Neuronal stem cell (in vitro differentiated cells): ENCODE measurements around the gene FUT7.

Experiments used
- DNase-seq: peaks from one replicate; pipeline ENCODE4 v3.0.0-alpha.2; 2013; ENCODE audit warnings: low spot score
- H2AFZ ChIP-seq: one replicate; pipeline ENCODE4 v1.6.1; 2013; ENCODE audit warnings: mild to moderate bottlenecking, low read length, inconsistent platforms
- H2AK5ac ChIP-seq: 2 replicates; pipeline ENCODE4 v1.6.1; 2013; ENCODE audit warnings: low read depth, mild to moderate bottlenecking, inconsistent platforms, low read length, moderate library complexity, mixed read lengths
- H2BK120ac ChIP-seq: 2 replicates; pipeline ENCODE4 v1.6.1; 2013; ENCODE audit warnings: low read depth, mild to moderate bottlenecking, inconsistent platforms, low read length, moderate library complexity, mixed read lengths
- H2BK12ac ChIP-seq: one replicate; pipeline ENCODE4 v1.6.1; 2013; ENCODE audit warnings: low read length, inconsistent platforms
- H2BK15ac ChIP-seq: 2 replicates; pipeline ENCODE4 v1.6.1; 2013; ENCODE audit warnings: mild to moderate bottlenecking, low read length, inconsistent platforms, mixed read lengths
- H2BK5ac ChIP-seq: one replicate; pipeline ENCODE4 v1.6.1; 2013; ENCODE audit warnings: inconsistent platforms, mild to moderate bottlenecking, low read length, moderate library complexity
- H3K14ac ChIP-seq: one replicate; pipeline ENCODE4 v1.6.1; 2013; ENCODE audit warnings: low read length, inconsistent platforms
- H3K18ac ChIP-seq: 2 replicates; pipeline ENCODE4 v1.6.1; 2013; ENCODE audit warnings: low read length, inconsistent platforms
- H3K23ac ChIP-seq: 2 replicates; pipeline ENCODE4 v1.6.1; 2013; ENCODE audit warnings: low read depth, mild to moderate bottlenecking, mixed read lengths, low read length, inconsistent platforms; ENCODE audit not compliant: poor library complexity
- H3K27ac ChIP-seq: replicated peaks from 3 replicates; pipeline ENCODE4 v1.5.1; 2013; ENCODE audit warnings: low read length, inconsistent platforms
- H3K27me3 ChIP-seq, 3 experiments: 2 replicates each; pipeline ENCODE4 v1.6.1; 2013; ENCODE audit warnings: low read length in 3 of 3, mild to moderate bottlenecking in 2 of 3, inconsistent platforms in 1 of 3, low read depth in 1 of 3, mixed read lengths in 1 of 3, moderate library complexity in 1 of 3; ENCODE audit not compliant: control insufficient read depth in 3 of 3, insufficient read depth in 3 of 3
- H3K36me3 ChIP-seq, 2 donors: replicated peaks in 1 of 2; 2 replicates each; pipeline ENCODE4 v1.6.1; 2013; ENCODE audit warnings: low read length in 2 of 2; ENCODE audit not compliant: control insufficient read depth in 2 of 2, insufficient read depth in 2 of 2
- H3K4ac ChIP-seq: 2 replicates; pipeline ENCODE4 v1.6.1; 2013; ENCODE audit warnings: inconsistent platforms, mild to moderate bottlenecking, low read length, moderate library complexity
- H3K4me1 ChIP-seq, 2 donors: 1 replicate in 1 of 2; 2 replicates in 1 of 2; pipeline ENCODE4 v1.6.1; 2013; ENCODE audit warnings: low read length in 2 of 2, low read depth in 1 of 2; ENCODE audit not compliant: control insufficient read depth in 2 of 2, insufficient read depth in 1 of 2
- H3K4me2 ChIP-seq: one replicate; pipeline ENCODE4 v1.6.1; 2013; ENCODE audit warnings: mild to moderate bottlenecking, low read length, inconsistent platforms; ENCODE audit not compliant: insufficient read depth, poor library complexity, severe bottlenecking
- H3K4me3 ChIP-seq, 2 donors: 2 replicates each; pipeline ENCODE4 v1.5.1; 2013; ENCODE audit warnings: low read length in 2 of 2, mild to moderate bottlenecking in 2 of 2, inconsistent platforms in 1 of 2, moderate library complexity in 1 of 2
- H3K79me1 ChIP-seq: one replicate; pipeline ENCODE4 v1.6.1; 2013; ENCODE audit warnings: low read depth, mild to moderate bottlenecking, inconsistent platforms, low read length, moderate library complexity
- H3K9ac ChIP-seq: one replicate; pipeline ENCODE4 v1.6.1; 2013; ENCODE audit warnings: mild to moderate bottlenecking, low read depth, low read length, inconsistent platforms; ENCODE audit not compliant: poor library complexity
- H3K9me3 ChIP-seq, 2 donors: replicated peaks in 1 of 2; 2 replicates each; pipeline versions ENCODE3 to v1.6.1; 2013; ENCODE audit warnings: low read length in 2 of 2, mild to moderate bottlenecking in 2 of 2, inconsistent platforms in 1 of 2, low read depth in 1 of 2, mixed read lengths in 1 of 2, moderate library complexity in 1 of 2; ENCODE audit not compliant: control insufficient read depth in 2 of 2, insufficient read depth in 1 of 2
- H4K8ac ChIP-seq: one replicate; pipeline ENCODE4 v1.6.1; 2013; ENCODE audit warnings: low read depth, mild to moderate bottlenecking, inconsistent platforms, low read length, moderate library complexity
- H4K91ac ChIP-seq: one replicate; pipeline ENCODE4 v1.6.1; 2013; ENCODE audit warnings: low read length, low read depth, mild to moderate bottlenecking, inconsistent platforms; ENCODE audit not compliant: poor library complexity
- WGBS, 2 donors: extraction: QIAGEN DNeasy Blood & Tissue Kit; methylation state at CpG; one replicate each; pipeline ENCODE4 v1.1.7; 2013; ENCODE audit warnings: missing lambda C conversion rate in 2 of 2, mixed read lengths in 1 of 2; ENCODE audit not compliant: insufficient read length in 2 of 2, insufficient replicate concordance in 1 of 2; ENCODE audit errors: extremely low coverage in 2 of 2; 5-methylcytosine and 5-hydroxymethylcytosine counted together

Gene FUT7

GRCh38 chr9:137044502-137045177, 12.8 kb upstream of the FUT7 start:
- Histone ChIP-seq H3K14ac (no peak overlapping the region), H4K8ac (no peak overlapping the region), H3K4me3 (peak overlapping the region; percentile 82 to 88), H2BK15ac (no peak overlapping the region), H3K79me1 (peaks cover 7% of the 10 kb centered on the region), H2BK5ac (no peak overlapping the region), H3K23ac (peak overlapping the region; percentile 91), H2AFZ (no peak overlapping the region), H3K4me2 (peak overlapping the region; percentile 100), H2BK120ac (no peak overlapping the region), H3K36me3 (peaks cover 0 to 4% of the 10 kb centered on the region in 2 donors), H3K9me3 (peaks cover 0 to 2% of the 10 kb centered on the region in 2 donors), H3K18ac (peak overlapping the region; percentile 83), H2AK5ac (peak overlapping the region; percentile 91), H3K9ac (peak overlapping the region; percentile 86), H4K91ac (no peak overlapping the region), H3K4me1 (peaks cover 8 to 40% of the 10 kb centered on the region in 2 donors), H3K27ac (no peak overlapping the region), H3K27me3 (peaks cover 4 to 38% (median 24%) of the 10 kb centered on the region in 3 experiments), H3K4ac (no peak overlapping the region), H2BK12ac (no peak overlapping the region)
- no peak for DNase-seq
- WGBS, 2 donors: no CpG with 5 or more reads among the region's 18 CpGs

- Histone ChIP-seq H3K14ac (no peak overlapping the region), H2BK5ac (no peak overlapping the region), H2BK120ac (no peak overlapping the region), H4K91ac (no peak overlapping the region), H2AK5ac (no peak overlapping the region), H3K9me3 (peaks cover 0 to 2% of the 10 kb centered on the region in 2 donors), H3K4ac (no peak overlapping the region), H3K18ac (no peak overlapping the region), H4K8ac (no peak overlapping the region), H3K23ac (peak overlapping the region; percentile 80), H2AFZ (no peak overlapping the region), H3K9ac (peak overlapping the region; percentile 7), H3K27me3 (peaks cover 0 to 32% (median 18%) of the 10 kb centered on the region in 3 experiments), H2BK12ac (no peak overlapping the region), H2BK15ac (no peak overlapping the region), H3K27ac (no peak overlapping the region), H3K79me1 (peaks cover 7% of the 10 kb centered on the region), H3K4me2 (peak overlapping the region; percentile 11), H3K4me3 (peak overlapping the region; percentile 13 to 36), H3K4me1 (peaks cover 8 to 40% of the 10 kb centered on the region in 2 donors), H3K36me3 (peaks cover 3 to 10% of the 10 kb centered on the region in 2 donors)
- DNase-seq: no peak
- WGBS, 2 donors: no CpG with 5 or more reads among the region's 12 CpGs
Observed at GRCh38 chr9:137044037-137044436, 12.1 kb upstream of the FUT7 start.

- DNase-seq: no peak
- no peak overlapping the region for H4K8ac ChIP-seq
- no peak overlapping the region for H3K4me3 ChIP-seq
- peaks cover 8 to 40% of the 10 kb centered on the region in 2 donors for H3K4me1 ChIP-seq
- H3K23ac ChIP-seq: no peak overlapping the region
- no peak overlapping the region for H3K27ac ChIP-seq
- H3K4me2 ChIP-seq: no peak overlapping the region
- no peak overlapping the region for H2BK120ac ChIP-seq
- H3K36me3 ChIP-seq: peaks cover 3 to 16% of the 10 kb centered on the region in 2 donors
- peaks cover 0 to 25% (median 10%) of the 10 kb centered on the region in 3 experiments for H3K27me3 ChIP-seq
- H2AK5ac ChIP-seq: no peak overlapping the region
- H3K9me3 ChIP-seq: peaks cover 0 to 2% of the 10 kb centered on the region in 2 donors
- H2AFZ ChIP-seq: no peak overlapping the region
- no CpG with 5 or more reads among the region's 36 CpGs for WGBS, 2 donors
- no peak overlapping the region for H2BK15ac ChIP-seq
- H3K18ac ChIP-seq: no peak overlapping the region
- H2BK5ac ChIP-seq: no peak overlapping the region
- H2BK12ac ChIP-seq: no peak overlapping the region
- no peak overlapping the region for H3K4ac ChIP-seq
- no peak overlapping the region for H4K91ac ChIP-seq
- peaks cover 7% of the 10 kb centered on the region for H3K79me1 ChIP-seq
- no peak overlapping the region for H3K14ac ChIP-seq
- H3K9ac ChIP-seq: no peak overlapping the region
Observed at GRCh38 chr9:137042751-137043727, 11.2 kb upstream of the FUT7 start.

DNA sequence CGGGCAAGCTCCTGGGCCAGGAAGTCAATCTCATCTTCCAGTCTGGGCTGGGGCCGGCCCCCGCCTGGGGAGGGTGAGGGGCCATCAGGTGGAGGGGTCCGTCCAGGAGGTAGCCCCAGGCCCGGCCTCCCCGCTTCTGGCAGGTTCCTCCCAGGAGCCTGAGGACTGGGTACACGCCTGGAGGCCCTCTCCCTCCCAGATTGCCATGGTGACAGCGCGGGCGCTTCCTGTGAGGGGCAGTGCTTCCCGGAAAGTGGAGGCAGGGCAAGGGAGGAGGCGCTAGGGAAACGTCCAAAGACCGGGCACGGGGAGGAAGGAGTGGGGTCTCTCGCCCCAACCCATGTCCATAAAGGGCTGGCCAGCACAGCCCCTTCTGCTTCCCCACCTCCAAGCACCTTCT, 9.2 kb upstream of the FUT7 start:
- Histone ChIP-seq H3K18ac (no peak overlapping the region), H4K91ac (no peak overlapping the region), H4K8ac (no peak overlapping the region), H2BK15ac (no peak overlapping the region), H3K23ac (no peak overlapping the region), H3K4ac (no peak overlapping the region), H3K4me2 (no peak overlapping the region), H2BK120ac (peak overlapping the region; percentile 31), H3K9me3 (no peaks in the 10 kb centered on the region), H3K79me1 (peaks cover 7% of the 10 kb centered on the region), H2BK12ac (no peak overlapping the region), H2AFZ (peak overlapping the region; percentile 54), H3K36me3 (peaks cover 3 to 23% of the 10 kb centered on the region in 2 donors), H3K4me3 (peak overlapping the region in 1 of 2 donors; percentile 38), H2AK5ac (no peak overlapping the region), H3K9ac (no peak overlapping the region), H3K27ac (no peak overlapping the region), H2BK5ac (no peak overlapping the region), H3K4me1 (peaks cover 8 to 40% of the 10 kb centered on the region in 2 donors), H3K27me3 (peaks cover 0 to 13% (median 0%) of the 10 kb centered on the region in 3 experiments), H3K14ac (no peak overlapping the region)
- no CpG with 5 or more reads among the region's 16 CpGs for WGBS, 2 donors
- no peak for DNase-seq
